Tibial nerve (tissue), 4 donors: ENCODE measurements around the gene BCAN. TPM values are rescaled to one million over a fixed set of nuclear protein-coding genes. Genes with fewer than 3 reads are reported as not detected.

Source experiments
- DNase-seq, 2 donors: peaks; one replicate each; pipeline ENCODE4 v3.0.0-alpha.2; 2019; ENCODE audit warnings: low spot score in 2 of 2
- H3K27ac ChIP-seq, 4 donors: fragments of 200-600 bp; sonication (generic) in 3 of 4; one replicate each; pipeline ENCODE4 v1.5.1; 2017 to 2019; ENCODE audit warnings: mild to moderate bottlenecking in 1 of 4
- H3K27me3 ChIP-seq, 2 donors: fragments of 200-600 bp; sonication (generic) in 1 of 2; one replicate each; pipeline versions ENCODE4 v1.5.1 to v1.6.0; 2017 to 2019
- H3K36me3 ChIP-seq, 3 donors: fragments of 200-600 bp; sonication (generic); one replicate each; pipeline ENCODE4 v1.5.1; 2018 to 2019
- H3K4me1 ChIP-seq, 4 donors: fragments of 200-600 bp; sonication (generic) in 3 of 4; one replicate each; pipeline ENCODE4 v1.5.1; 2017 to 2019
- H3K4me3 ChIP-seq, 4 donors: fragments of 200-600 bp; sonication (generic) in 3 of 4; one replicate each; pipeline ENCODE4 v1.5.1; 2017 to 2019; ENCODE audit warnings: mild to moderate bottlenecking in 1 of 4, moderate library complexity in 1 of 4
- H3K9me3 ChIP-seq, 4 donors: fragments of 200-600 bp; sonication (generic) in 3 of 4; one replicate each; pipeline ENCODE4 v1.5.1; 2017 to 2019
- EP300 ChIP-seq, 2 donors: sonication (generic); formaldehyde crosslinking; IDR thresholded peaks; one replicate each; pipeline ENCODE4 v1.6.1; 2017; ENCODE audit warnings: antibody characterized with exemption in 2 of 2, mild to moderate bottlenecking in 1 of 2
- POLR2A ChIP-seq, 2 donors: fragments of 450-650 bp; IDR thresholded peaks; one replicate each; pipeline ENCODE4 v1.6.1; 2017; ENCODE audit warnings: antibody characterized with exemption in 2 of 2, mild to moderate bottlenecking in 2 of 2, moderate library complexity in 2 of 2
- WGBS, 2 donors: methylation state at CpG; one replicate each; pipeline ENCODE4 v1.1.5; 2018; 5-methylcytosine and 5-hydroxymethylcytosine counted together
- total RNA-seq, 4 donors: library from RNA; depleted of rRNA; stranded (reverse); fragments of >200 nt; gene quantifications; one replicate each; pipeline ENCODE4 v1.1.0, GENCODE V29; 2016
- TF ChIP-seq, protein P1 (sequence below), 5 experiments: fragments of 200-600 bp in 3 of 5; fragments of 450-650 bp in 2 of 5; sonication (generic) in 3 of 5; IDR thresholded peaks; one replicate each; pipeline ENCODE4 v1.5.1; 2016 to 2019; ENCODE audit warnings: antibody characterized with exemption in 5 of 5, mild to moderate bottlenecking in 3 of 5, moderate library complexity in 2 of 5

The BCAN gene
- total RNA-seq, 4 donors from 2014 or later = not detected

DNA sequence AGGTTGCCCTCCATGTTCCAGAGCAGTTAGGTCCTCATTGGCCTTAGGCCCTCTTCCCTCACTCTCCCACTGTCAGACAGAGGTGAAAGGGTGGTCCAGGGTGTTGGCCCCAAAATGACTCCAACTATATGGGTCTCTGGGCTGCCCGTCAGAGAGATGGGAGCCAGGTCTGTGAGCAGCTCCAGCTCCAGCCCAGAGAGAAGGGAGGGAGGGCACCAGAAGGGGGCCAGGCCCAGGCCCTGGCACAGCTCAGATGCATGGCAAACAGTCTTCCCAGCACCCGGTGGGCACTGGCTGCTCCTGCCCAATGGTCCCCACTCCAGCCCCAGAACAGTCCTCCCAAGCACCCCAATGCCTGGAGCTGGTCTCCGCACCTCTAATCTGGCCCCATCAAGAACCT, 2.2 kb downstream of the BCAN start:
- DNase-seq = no peak
- Histone ChIP-seq H3K36me3 (no peaks in the 10 kb centered on the region), H3K4me1 (peaks cover 0 to 14% (median 6%) of the 10 kb centered on the region in 4 donors), H3K9me3 (no peaks in the 10 kb centered on the region), H3K27ac (no peak overlapping the region), H3K4me3 (no peak overlapping the region), H3K27me3 (peaks cover 0 to 97% of the 10 kb centered on the region in 2 donors)
- WGBS, 2 donors = 88 to 92% methylated on average over 1 to 3 of the region's 3 CpGs
- TF ChIP-seq EP300 (IDR thresholded peaks at IDR 0.05) (no peak), POLR2A (IDR thresholded peaks at IDR 0.05) (no peak)
- TF ChIP-seq, protein P1, sequence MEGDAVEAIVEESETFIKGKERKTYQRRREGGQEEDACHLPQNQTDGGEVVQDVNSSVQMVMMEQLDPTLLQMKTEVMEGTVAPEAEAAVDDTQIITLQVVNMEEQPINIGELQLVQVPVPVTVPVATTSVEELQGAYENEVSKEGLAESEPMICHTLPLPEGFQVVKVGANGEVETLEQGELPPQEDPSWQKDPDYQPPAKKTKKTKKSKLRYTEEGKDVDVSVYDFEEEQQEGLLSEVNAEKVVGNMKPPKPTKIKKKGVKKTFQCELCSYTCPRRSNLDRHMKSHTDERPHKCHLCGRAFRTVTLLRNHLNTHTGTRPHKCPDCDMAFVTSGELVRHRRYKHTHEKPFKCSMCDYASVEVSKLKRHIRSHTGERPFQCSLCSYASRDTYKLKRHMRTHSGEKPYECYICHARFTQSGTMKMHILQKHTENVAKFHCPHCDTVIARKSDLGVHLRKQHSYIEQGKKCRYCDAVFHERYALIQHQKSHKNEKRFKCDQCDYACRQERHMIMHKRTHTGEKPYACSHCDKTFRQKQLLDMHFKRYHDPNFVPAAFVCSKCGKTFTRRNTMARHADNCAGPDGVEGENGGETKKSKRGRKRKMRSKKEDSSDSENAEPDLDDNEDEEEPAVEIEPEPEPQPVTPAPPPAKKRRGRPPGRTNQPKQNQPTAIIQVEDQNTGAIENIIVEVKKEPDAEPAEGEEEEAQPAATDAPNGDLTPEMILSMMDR (IDR thresholded peaks at IDR 0.05) = no peak

DNA sequence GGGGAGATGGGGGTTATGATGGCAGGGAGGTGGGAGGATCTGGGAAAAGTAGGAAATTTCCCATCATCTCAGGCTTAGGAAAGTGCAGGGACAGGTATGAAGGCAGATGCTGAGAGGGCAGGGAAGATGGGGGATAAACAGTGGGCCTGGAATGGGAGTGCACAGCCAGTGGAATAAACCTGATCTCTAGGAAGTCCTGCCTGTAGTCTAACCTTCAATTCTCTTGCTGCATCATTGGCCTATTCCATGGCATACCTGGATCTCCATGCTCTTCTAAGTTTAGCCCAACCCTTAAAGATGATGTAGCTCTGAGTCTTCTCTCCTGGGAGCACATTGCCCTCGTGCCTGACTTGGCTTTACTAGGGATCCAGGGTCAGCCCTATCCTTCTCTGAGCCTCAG, 2.7 kb downstream of the BCAN start:
- Histone ChIP-seq H3K27me3 (peaks cover 0 to 97% of the 10 kb centered on the region in 2 donors), H3K27ac (no peak overlapping the region), H3K9me3 (no peaks in the 10 kb centered on the region), H3K36me3 (no peaks in the 10 kb centered on the region), H3K4me3 (no peak overlapping the region), H3K4me1 (peaks cover 0 to 14% (median 6%) of the 10 kb centered on the region in 4 donors)
- TF ChIP-seq EP300 (IDR thresholded peaks at IDR 0.05) (no peak), POLR2A (IDR thresholded peaks at IDR 0.05) (no peak)
- TF ChIP-seq, protein P1 (IDR thresholded peaks at IDR 0.05) = no peak
- no peak for DNase-seq
- WGBS, 2 donors = 36 to 38% methylated on average over 1 of the region's 1 CpG

DNA sequence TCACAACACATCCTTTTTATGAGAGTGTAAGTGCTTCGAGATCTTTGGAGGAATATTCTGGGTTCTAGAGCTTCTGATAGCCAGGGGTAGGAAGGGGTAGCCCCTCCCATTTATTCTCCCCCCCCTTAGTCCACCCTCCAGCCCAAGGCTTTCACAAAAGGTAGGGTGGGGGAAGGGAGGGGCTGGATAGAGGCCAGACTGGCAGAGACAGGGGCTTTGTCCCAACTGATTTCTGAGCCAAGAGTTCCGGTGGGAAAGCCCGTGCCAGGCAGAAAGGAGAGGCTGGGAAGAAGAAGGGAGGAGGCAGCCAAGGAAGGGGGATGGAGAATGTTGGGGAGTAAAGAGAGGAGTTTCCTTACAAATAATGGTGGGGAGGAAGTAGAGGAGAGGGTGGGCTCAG, 3.1 kb downstream of the BCAN start:
- H3K27me3 ChIP-seq = peaks cover 0 to 96% of the 10 kb centered on the region in 2 donors
- 33 to 42% methylated on average over 3 of the region's 3 CpGs for WGBS, 2 donors
- H3K27ac ChIP-seq = no peak overlapping the region
- TF ChIP-seq POLR2A (IDR thresholded peaks at IDR 0.05) (no peak), EP300 (IDR thresholded peaks at IDR 0.05) (no peak)
- TF ChIP-seq, protein P1 (IDR thresholded peaks at IDR 0.05) = no peak
- H3K36me3 ChIP-seq = no peaks in the 10 kb centered on the region
- H3K4me1 ChIP-seq = peaks cover 0 to 14% (median 6%) of the 10 kb centered on the region in 4 donors
- no peaks in the 10 kb centered on the region for H3K9me3 ChIP-seq
- no peak for DNase-seq
- H3K4me3 ChIP-seq = no peak overlapping the region

DNA sequence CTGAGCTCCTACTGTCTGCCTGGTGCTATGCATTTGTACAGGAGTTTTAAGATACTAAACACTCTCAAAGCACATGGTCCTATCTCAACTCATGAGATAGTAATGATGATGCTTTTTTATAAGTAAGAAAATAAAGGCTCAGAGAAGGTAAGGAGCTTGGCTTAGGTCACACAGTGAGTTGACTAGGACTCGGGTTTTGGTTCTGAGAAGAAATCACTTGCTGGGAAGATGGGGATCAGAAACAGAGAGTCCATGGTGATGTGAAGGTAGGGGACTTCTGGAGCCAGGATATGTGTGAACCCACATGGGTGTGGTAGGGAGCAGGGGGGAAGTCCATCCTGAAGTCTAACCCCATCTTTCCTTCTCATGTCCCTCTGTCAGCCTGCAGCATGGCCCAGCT, 3.7 kb downstream of the BCAN start:
- H3K9me3 ChIP-seq = no peaks in the 10 kb centered on the region

DNA sequence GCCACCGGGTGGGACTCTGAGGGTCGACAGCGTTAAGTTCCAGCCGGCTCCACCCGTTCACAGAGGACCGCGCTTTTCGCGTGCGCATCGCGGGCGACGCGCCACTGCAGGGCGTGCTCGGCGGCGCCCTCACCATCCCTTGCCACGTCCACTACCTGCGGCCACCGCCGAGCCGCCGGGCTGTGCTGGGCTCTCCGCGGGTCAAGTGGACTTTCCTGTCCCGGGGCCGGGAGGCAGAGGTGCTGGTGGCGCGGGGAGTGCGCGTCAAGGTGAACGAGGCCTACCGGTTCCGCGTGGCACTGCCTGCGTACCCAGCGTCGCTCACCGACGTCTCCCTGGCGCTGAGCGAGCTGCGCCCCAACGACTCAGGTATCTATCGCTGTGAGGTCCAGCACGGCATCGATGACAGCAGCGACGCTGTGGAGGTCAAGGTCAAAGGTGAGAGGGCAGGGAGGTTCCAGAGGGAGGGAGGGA, 4.9 kb downstream of the BCAN start:
- Histone ChIP-seq H3K27me3 (peaks cover 0 to 96% of the 10 kb centered on the region in 2 donors), H3K36me3 (no peaks in the 10 kb centered on the region), H3K4me3 (no peak overlapping the region), H3K27ac (no peak overlapping the region), H3K9me3 (no peaks in the 10 kb centered on the region), H3K4me1 (peaks cover 0 to 7% (median 4%) of the 10 kb centered on the region in 4 donors)
- DNase-seq = no peak
- no peak for TF ChIP-seq POLR2A (IDR thresholded peaks at IDR 0.05)
- no peak for TF ChIP-seq EP300 (IDR thresholded peaks at IDR 0.05)
- 13 to 29% methylated on average over 23 to 32 of the region's 51 CpGs for WGBS, 2 donors

More for the DNA sequence above, 3.7 kb downstream of the BCAN start:
- no peak for TF ChIP-seq POLR2A (IDR thresholded peaks at IDR 0.05)
- TF ChIP-seq, protein P1 (IDR thresholded peaks at IDR 0.05) = no peak
- no peak for TF ChIP-seq EP300 (IDR thresholded peaks at IDR 0.05)
- Histone ChIP-seq H3K4me3 (no peak overlapping the region), H3K27ac (no peak overlapping the region), H3K27me3 (peaks cover 0 to 96% of the 10 kb centered on the region in 2 donors), H3K4me1 (peaks cover 0 to 14% (median 6%) of the 10 kb centered on the region in 4 donors), H3K36me3 (no peaks in the 10 kb centered on the region)
- no peak for DNase-seq
- 82 to 91% methylated on average over 1 of the region's 1 CpG for WGBS, 2 donors
